Ovary (tissue), 3 donors: ENCODE data around the gene RMI2.

Experiments used
- POLR2A ChIP-seq: fragments of 450-650 bp; IDR thresholded peaks from one replicate; pipeline ENCODE4 v1.6.1; 2017; ENCODE audit warnings: antibody characterized with exemption, mild to moderate bottlenecking, moderate library complexity
- TF ChIP-seq, protein P1 (sequence below), 3 donors: fragments of 450-650 bp in 2 of 3; fragments of 200-600 bp in 1 of 3; IDR thresholded peaks; one replicate each; pipeline versions ENCODE4 v1.5.1 to v1.8.0; 2016 to 2022; ENCODE audit warnings: antibody characterized with exemption in 3 of 3, mild to moderate bottlenecking in 1 of 3
- donor health status: DM: no; HTN: no; CAD: no.

GRCh38 chr16:11329071-11329491 is 16.2 kb upstream of the RMI2 start:
- TF ChIP-seq, protein P1, sequence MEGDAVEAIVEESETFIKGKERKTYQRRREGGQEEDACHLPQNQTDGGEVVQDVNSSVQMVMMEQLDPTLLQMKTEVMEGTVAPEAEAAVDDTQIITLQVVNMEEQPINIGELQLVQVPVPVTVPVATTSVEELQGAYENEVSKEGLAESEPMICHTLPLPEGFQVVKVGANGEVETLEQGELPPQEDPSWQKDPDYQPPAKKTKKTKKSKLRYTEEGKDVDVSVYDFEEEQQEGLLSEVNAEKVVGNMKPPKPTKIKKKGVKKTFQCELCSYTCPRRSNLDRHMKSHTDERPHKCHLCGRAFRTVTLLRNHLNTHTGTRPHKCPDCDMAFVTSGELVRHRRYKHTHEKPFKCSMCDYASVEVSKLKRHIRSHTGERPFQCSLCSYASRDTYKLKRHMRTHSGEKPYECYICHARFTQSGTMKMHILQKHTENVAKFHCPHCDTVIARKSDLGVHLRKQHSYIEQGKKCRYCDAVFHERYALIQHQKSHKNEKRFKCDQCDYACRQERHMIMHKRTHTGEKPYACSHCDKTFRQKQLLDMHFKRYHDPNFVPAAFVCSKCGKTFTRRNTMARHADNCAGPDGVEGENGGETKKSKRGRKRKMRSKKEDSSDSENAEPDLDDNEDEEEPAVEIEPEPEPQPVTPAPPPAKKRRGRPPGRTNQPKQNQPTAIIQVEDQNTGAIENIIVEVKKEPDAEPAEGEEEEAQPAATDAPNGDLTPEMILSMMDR (IDR thresholded peaks at IDR 0.05) = no peak
- no peak for TF ChIP-seq POLR2A
